DMS 273 treated with DMSO at 0.1 percent for 48 hours (cell line): ENCODE measurements around the gene ACTRT2.

Source experiments
- DNase-seq: peaks from one replicate; lab custom pipeline; 2025; lab: John Stamatoyannopoulos, UW

ACTRT2 gene

DNA sequence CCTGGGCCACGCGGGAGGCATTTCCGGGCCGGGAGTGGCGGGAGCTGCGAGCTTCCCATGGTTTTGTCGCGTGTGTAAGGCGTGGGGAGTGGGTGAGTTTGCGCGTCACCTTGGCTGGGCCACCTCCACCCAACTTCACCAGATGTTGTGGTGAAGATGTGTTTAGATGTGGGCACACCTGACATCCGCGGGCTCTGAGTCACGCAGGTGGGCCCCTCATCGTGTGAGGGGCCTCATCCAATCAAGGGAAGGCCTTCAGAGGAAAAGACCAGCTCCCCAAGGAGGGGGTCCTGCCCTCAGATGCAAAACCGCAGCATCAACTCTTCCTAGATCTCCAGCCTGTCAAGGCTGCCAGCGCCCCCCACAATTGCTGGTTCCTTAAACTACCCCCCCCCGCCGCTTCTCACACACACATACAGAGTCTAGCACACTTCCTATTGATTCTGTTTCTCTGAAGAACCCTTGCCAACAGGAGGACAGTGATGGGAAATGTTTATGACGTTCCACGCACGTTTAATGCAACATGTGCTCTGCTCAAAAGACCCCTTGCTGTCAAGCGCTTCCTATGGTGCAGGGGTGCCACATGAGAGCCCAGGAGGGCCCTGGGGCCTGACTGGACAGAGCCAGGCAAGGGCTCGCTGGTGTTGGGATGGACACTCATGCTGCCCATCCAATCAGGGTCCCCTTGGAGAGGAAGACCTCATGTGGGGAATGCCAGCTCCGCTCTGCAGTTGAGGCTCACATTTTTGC lies 11.9 kb downstream of the ACTRT2 start:
- DNase-seq: no peak

DNA sequence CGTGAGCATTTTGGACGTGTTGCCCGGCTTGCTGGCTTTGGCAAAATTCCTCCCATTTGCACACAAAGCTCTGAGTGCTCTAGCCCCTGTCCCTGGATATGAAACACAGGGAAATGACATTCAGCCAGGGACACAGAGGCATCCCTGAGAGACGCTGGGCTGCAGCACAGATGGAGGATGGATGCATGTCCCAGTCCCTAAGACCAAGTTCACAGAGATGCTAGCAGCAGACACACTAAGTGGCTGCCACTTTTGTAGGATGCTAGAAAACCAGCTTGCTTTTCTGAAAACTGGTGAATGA lies 12.5 kb downstream of the ACTRT2 start:
- DNase-seq: no peak

DNA sequence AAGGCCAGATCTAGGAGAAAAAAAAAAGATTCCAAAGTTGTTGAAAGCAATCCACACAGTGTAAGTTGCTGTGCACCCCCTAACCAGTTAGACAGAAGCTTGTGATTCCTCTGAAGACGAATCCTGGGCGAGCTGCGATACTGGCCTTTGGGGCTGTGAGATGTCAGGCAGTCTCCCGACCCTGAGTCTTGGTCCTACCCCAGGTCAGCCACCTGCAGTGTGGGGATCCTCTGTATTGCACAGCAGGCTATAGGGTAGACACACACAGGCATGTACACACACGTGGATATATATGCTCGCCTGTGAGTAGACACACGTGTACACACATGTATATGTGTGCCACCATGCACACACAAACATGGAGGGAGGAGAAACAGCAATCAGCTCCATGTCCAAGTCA lies 12.9 kb downstream of the ACTRT2 start:
- DNase-seq: no peak

DNA sequence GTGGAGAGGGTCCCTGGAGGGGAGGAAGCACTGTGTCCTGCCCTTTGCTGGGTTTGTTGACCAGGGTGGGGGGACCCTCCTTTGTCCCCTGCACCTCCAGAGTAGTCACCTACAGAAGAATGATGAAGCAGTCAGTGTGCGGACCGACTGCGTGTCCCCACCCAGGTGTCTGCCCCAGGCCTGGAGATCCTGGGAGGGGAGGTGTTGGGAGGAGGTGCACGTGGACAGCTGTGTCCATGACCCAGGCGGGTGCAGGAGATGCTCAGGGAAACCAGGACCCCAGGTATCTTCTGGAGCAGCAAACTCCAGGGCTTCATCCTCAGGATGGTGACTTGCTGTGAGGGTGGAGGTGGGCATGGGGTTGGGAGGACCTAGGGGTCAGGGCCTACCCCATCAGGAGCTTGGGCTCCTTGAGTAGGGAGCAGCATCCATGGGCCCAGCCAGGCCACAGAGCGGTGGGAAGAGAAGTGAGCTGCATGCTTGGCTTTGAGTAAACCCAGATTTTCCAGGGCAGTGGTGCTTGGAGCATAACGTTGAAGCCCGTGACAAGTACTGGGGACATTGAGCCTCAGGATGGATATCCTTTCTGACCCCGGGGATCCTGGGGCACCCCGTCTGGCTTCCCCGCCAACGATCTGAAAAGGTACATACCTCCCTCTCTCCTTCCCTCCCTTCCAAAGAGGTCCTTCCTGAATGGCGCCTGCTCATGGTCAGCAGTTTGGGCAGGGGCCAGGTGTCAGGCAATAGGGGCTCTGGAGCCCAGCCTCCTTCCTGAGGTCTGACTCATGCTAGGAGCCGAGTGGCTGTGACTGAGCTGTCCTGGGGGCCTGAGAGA lies 13.7 kb downstream of the ACTRT2 start:
- DNase-seq: no peak

DNA sequence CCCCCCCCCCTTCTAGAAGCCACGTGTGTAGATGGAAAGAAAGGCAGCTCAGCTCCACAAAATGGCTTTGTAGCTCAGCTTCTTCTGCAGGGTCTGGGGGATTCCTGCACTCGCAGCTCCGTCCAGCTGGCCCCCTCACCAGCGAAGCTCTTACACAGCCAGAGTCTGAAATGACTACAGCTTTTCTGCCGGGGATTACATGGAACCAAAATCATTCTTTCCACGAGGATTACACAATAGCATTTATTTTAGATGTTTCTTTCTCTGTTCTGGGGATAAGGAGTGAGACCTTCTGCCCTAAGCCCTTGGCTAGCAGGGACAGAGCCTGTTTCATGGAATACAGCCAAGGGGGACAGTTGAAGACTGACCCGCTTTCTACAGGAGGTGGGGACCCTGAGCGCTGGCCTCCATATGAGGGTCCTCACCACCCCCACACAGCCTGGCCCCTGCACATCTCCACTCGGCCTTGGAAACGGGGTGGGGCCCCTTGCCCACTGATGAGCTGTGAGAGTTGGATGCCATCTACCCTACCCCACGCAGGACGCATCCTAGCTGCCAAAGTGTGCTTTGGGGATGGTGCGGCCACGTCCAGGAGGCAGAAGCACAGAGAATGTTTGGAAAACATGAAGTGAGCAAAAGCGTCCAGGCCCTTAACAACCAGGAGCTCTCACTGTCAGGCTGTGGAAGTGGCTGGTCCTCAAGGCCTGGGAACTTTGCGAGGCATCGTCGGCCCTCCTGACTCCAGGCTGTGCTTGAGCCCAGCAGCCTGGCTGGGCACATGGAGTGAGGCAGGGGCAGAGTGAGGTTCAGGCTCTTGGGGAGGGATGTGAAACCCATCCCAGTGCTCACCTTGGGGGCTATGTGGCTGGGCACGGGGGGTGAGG lies 14.5 kb downstream of the ACTRT2 start:
- DNase-seq: no peak

DNA sequence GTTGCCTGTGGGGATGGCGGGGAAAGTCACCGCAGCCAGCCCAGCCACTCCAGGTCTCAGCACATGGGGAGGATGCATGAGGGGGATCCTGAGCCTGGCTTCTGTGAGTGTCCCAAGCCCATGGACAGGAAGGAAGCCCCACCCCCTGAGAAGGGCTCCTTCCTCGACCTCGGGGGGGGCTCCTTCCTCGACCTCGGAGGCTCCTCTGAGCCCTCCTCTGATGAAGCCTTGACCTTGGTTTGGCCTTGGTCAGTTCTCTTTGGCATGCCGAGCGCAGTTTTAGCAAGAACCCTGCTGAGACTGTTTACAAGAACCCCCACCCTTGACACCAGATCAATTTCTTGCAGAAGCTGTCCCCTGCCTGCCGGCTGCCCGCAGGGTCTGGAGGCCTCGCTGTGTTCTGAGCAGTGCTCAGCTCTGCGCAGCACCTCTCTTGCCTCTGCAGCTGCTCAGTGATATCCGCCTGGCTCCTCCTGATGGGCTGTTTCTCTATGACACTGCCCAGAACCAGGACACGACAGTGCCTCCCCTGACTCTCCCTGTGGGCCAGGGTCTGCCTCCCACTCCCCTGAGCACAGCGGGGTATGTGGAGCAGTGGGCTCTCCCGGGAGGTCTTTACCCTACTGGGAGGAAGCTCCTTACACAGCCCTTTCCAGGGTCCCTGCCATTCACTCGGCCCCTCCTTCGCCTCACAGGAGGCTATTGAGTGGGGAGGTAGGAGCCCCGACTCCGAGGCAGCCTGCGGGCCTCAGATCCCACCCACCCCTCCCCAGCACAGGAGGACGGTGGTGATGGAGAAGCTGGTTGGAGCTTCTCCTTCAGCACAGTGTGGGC lies 15.4 kb downstream of the ACTRT2 start:
- DNase-seq: no peak

DNA sequence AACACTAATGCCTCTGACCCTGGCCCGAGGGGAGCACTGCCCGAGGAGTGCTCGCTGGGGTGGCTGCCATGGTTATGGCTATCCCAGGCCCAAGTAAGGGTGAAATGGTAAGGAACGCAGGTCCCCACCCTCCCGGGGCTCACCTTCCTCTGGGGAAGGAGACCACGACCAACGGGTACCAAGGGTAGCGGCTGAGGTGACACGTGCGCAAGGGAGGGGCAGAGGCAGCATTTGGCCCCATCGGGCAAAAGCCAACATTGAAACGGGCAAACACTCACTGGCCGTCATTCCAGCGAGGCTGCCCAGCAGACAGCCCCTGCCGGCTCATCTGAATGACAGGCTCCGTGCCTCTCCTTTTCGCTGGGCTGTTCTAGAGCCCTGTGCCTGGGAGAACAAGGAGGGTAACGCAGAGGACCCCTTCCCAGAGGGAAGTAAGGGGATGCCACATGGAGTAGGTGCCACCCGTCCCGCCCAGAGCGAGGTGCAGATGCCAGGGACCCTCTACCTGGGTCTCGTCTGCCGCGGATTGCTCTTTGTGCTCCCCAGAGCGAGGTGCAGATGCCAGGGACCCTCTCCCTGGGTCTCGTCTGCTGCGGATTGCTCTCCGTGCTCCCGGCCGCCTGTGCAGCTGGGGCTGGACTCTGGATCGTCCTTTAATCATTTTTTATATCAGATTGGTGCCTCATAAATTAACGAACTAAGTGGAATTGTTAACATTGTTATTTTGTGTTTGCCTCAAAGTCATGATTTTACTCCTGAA lies 16.2 kb downstream of the ACTRT2 start:
- no peak for DNase-seq

DNA sequence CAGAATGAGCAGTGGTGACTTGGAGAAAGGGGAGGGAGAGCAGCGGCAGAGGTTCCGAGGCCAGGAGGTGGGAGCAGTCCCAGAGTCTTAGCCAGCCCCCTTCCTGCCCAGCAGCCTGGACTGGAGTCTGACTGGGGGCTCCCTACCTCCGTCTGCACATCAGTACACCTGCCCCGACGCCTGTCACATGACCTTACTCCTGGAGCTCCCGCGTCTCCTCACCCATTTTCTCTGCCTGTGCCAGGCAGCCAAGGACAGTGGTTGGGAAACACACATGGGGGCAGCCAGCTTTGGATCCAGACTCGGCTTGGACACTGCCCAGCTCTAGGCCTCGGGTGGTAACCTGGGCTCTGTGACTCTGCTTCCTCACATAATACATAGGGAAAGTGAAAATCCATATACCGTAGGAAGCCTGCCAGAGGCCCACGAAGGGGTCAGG lies 16.9 kb downstream of the ACTRT2 start:
- no peak for DNase-seq

DNA sequence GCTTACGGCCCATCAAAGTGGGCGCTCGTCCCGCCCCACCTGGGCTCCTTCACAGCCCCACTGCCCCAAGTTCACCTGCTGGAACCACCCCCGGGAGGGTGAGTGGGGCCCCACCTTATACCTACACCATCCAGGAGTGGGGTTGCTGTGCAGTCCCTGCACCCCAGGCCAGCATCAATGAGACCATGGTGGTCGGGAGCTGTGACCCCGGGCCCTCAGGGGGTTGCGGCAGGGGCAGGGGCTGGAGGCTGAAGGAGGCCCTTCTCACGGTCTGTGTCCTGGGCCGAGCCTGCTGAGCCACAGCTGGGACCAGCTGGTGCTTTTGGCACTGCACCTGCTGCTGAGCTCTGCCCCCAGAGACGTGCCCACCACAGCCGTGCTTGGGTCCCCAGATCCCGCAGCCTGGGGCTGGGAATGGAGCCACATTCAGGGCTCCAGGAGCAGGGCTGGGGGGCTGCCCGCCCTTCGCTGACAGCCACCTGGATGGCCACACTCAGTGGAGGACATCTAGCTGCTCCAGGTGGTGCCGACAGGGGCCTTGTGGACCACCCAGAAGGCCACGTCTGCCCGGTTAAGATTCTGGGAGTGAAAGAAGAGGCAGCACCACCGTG lies 17.4 kb downstream of the ACTRT2 start:
- DNase-seq: no peak

DNA sequence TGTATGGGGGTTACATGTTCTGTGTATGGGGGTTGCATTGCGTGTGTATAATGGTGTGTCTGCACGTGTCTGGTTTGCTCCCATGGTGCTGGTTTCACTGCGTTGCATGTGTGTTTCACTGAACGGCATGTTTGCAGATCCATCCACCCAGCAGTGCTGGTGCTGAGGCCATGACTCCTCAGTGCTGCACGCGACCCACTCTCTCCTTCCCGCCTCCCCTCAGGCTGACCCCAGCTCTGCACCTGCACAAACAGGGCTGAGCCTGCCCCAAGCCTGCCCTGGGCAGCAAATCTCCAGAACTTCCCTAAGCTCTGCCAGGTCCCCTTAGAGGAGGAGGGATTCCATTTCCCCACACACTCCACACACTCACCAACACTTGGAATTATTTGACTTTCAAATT lies 18.7 kb downstream of the ACTRT2 start:
- no peak for DNase-seq

DNA sequence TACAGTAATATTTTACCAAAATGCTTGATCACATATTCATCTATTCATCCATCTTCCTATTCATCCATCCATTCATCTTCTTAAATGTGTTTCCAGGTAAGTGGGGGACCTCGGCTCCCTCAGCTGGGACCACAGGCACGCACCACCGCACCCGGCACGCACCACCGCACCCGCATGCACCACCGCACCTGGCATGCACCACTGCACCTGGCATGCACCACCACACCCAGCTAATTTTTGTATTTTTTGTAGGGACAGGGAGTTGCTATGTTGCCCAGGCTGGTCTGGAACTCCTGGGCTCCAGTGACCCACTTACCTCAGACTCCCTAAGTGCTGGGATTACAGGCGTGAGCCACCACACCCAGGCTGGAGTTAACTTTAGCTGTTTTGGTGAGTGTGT lies 21.2 kb downstream of the ACTRT2 start:
- no peak for DNase-seq

DNA sequence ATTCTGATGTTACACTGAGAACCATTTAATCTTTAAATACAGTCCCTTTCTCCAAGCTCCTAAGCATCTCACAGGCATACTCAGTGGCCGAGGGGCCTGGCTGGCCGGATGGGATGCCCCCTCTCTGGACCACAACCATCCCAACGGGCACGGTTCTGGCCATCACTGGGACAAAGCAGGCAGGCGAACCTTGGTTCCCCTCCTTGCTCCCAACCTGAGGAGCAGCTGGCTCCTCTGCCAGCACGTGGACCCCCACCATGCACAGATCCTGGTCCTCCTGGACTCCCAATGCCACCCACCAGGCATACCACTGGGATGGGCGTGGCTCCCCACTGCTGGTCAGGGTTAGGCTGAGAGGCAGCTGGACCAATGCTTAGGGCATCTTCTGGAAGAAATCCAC lies 27.9 kb downstream of the ACTRT2 start:
- no peak for DNase-seq

DNA sequence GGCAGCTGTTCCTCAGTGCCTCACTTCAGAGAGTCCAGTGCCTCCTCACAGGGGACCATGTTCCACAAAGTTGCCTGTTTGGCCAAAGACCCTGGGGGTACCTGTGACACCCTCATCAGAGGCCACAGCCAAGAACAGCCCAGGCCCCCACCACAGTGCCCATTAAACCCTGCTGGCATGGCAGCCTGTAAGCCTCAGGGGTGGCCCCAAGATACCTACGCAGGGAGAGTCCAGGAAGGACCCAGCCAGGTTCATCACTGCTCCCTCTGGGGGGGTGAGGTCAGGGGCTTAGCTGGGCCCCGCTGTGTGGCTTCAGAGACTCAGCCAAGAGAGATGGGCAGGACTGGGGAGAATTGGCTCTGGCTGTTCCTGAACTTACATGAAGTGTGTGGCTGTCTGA lies 28.6 kb downstream of the ACTRT2 start:
- no peak for DNase-seq

DNA sequence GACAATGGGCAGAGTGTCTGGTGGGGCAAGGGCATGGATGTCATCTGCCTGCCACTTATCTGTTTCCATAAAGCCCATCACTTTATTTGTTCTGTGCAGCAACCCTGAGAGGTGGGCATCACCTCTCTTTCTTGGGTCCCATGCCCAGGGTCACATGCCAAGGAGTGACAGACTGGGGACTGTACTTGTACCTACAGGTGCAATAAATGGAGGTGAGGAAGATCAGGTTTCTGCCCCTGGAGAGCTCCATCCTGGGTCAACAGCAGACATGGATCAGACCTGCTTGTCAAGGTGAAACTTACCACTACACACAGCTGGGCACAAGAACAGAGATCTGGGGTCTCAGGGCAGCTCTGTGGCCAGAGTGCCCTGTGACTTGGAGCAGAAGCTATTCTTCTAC lies 29.3 kb downstream of the ACTRT2 start:
- DNase-seq: no peak

DNA sequence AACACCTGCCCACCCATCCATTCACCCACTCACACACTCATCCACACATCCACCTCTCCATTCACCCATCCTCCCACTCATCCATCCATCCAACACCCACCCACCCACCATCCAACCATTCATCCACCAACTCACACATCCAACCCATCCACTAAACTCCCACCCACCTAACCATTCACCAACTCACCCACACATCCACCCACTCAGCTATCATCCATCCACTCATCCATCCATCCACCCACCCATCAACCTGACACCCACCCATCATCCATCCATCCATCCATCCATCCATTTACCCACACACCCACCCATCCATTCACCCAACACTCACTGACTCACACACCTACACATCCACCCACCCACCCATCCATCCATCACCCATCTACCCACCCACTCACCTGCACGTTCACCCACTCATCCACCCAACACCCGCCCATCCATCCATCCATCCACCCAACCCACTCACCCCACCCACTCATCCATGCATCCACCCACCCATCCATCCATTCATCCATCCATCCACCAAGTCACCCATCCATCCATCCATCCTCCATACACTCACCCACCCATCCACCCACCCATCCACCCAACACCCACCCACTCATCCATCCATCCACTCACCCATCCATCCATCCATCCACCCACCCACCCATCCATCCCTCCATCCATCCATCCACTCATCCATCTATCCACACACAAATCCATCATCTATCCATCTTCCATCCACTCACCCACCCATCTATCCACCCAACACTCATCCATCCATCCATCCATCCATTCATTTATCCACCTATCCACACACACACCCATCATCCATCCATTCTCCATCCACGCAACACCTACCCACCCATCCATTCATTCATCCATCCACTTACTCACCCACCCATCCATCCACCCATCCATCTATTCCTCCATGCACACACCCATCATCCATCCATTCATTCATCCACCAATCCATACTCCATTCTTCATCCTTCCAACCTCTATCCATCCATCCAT lies 30.3 kb downstream of the ACTRT2 start:
- DNase-seq: no peak

DNA sequence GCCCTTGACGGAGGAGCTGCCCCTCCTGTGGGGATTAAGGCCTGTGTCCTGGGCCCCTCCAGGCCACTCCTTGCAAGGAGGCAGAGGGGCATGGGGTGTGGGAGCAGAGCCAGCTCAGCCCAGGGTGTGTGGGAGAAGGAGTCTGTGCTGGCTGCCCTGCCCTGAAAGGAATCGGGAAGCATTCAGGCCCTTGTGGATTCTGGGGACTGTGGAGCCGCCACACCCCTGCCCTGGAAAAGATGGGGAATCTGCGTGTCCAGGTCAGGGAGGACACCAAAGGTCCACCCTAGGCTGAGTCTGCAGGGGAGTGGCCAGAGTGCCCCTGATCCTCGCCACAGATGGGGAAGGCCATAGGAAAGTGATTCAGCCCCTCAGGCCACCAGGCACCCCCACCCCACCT lies 31.2 kb downstream of the ACTRT2 start:
- no peak for DNase-seq

DNA sequence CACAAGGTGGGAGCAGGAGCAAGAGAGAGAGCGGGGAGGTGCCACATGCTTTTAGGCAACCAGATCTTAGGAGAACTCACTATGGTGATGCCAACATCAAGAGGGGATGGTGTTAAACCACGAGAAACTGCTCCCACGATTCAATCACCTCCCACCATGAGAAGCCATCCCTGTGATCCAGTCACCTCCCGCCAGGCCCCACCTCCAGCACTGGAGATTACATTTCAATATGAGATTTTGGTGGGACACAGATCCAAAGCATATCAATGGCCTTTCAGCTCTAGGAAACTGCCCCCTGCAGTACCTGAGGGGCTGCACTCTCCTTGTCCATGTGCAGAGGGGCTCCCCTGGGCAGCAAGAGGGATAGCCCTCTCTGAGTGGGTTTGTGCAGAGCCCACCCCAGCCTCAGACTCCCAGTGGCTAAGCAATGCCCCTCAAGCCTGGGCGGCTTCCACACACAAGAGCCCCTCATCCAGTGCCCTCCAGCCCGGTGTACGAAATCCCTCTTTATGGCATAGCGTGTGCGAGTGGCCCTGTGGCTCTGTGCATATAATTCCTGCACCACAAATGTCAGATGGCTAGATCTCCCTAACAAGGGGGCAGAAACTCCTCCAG lies 32.2 kb downstream of the ACTRT2 start:
- no peak for DNase-seq

DNA sequence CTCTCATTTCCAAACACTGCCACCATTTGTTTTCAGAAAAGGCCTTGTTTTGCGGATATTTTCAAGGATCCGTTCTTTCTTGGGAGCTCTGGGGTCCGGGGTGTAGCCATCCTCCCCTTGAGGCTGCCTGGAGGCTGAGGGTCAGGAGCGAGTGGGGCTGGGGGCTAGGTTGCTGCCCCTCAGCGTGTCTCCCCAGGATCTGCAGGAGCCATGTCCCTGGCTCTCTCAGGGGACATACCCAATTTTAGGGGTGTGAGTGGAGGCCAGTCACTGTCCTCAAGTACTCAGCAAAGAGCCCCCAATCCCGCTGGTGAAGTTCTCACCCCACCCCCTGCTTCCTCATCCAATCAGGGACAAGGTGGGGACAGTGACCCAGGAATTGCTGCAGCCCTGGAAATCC lies 32.7 kb downstream of the ACTRT2 start:
- DNase-seq: no peak

DNA sequence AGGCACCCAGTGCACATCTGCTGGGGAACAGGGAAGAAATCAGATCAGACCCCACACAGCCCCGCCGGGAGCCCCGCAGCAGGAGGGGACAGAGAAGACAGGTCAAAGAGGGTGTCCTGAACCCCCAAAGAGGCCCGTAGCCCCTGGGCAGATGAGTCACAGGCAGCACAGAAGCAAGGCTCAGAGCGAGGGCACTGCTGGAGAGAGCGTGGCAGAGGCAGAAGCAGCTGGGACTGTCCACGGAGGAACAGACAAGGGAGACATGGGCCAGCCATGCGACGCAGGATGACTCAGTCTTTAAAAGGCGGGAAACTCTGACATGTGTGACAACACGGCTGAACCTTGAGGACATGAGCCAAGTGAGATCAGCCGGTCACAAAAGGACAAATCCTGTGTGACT lies 33.2 kb downstream of the ACTRT2 start:
- no peak for DNase-seq
